Gastroesophageal sphincter (tissue), 4 donors: ENCODE results near the gene GPR62. TPM values are rescaled to one million over a fixed set of nuclear protein-coding genes. Genes with fewer than 3 reads are reported as not detected.

Source experiments
- ATAC-seq: fragments of 150-250 bp; one replicate; pipeline ENCODE4 v1.9.1; 2016; ENCODE audit warnings: mild to moderate bottlenecking, moderate library complexity
- H3K27ac ChIP-seq, 4 donors: fragments of 200-600 bp; sonication (generic) in 3 of 4; 1 replicate in 3 of 4; 2 replicates in 1 of 4; pipeline ENCODE4 v1.5.1; 2016 to 2019
- H3K27me3 ChIP-seq: fragments of 200-600 bp; sonication (generic); one replicate; pipeline ENCODE4 v1.5.1; 2019
- H3K36me3 ChIP-seq, 2 donors: fragments of 200-600 bp; sonication (generic); one replicate each; pipeline ENCODE4 v1.5.1; 2019; ENCODE audit warnings: control low read depth in 1 of 2
- H3K4me1 ChIP-seq, 3 donors: fragments of 200-600 bp; sonication (generic); 1 replicate in 2 of 3; 2 replicates in 1 of 3; pipeline ENCODE4 v1.5.1; 2016 to 2019; ENCODE audit warnings: control low read depth in 2 of 3
- H3K4me3 ChIP-seq, 2 donors: fragments of 200-600 bp; sonication (generic); one replicate each; pipeline ENCODE4 v1.5.1; 2019; ENCODE audit warnings: mild to moderate bottlenecking in 1 of 2, moderate library complexity in 1 of 2
- H3K9me3 ChIP-seq, 3 donors: fragments of 200-600 bp; sonication (generic); one replicate each; pipeline ENCODE4 v1.5.1; 2017 to 2019; ENCODE audit warnings: control low read depth in 2 of 3
- CTCF ChIP-seq, 4 experiments: fragments of 200-600 bp in 2 of 4; fragments of 450-650 bp in 2 of 4; sonication (generic) in 1 of 4; IDR thresholded peaks; one replicate each; pipeline ENCODE4 v1.5.1; 2017 to 2019; ENCODE audit warnings: antibody characterized with exemption in 4 of 4, mild to moderate bottlenecking in 2 of 4, moderate library complexity in 2 of 4
- EP300 ChIP-seq: sonication (generic); formaldehyde crosslinking; IDR thresholded peaks from one replicate; pipeline ENCODE4 v1.6.1; 2017; ENCODE audit warnings: antibody characterized with exemption, mild to moderate bottlenecking
- WGBS, 2 donors: methylation state at CpG; one replicate each; pipeline ENCODE4 v1.1.5; 2018; ENCODE audit warnings: low coverage in 1 of 2; 5-methylcytosine and 5-hydroxymethylcytosine counted together
- small RNA-seq, 4 donors: library from RNA; depleted of rRNA; stranded (forward); fragments of <200 nt; gene quantifications; one replicate each; pipeline ENCODE3, GENCODE V24; 2016
- total RNA-seq, 4 donors: library from RNA; depleted of rRNA; stranded (reverse); fragments of >200 nt; gene quantifications; one replicate each; pipeline ENCODE4 v1.1.0, GENCODE V29; 2016

Gene GPR62
- total RNA-seq, 4 donors from 2014 or later, result 0.31 TPM; not detected in 3

- no peaks in the 10 kb centered on the region for H3K9me3 ChIP-seq
- H3K4me1 ChIP-seq, result peaks cover 0 to 31% (median 12%) of the 10 kb centered on the region in 3 donors
- H3K27ac ChIP-seq, result no peak overlapping the region
- H3K27me3 ChIP-seq, result no peaks in the 10 kb centered on the region
- H3K36me3 ChIP-seq, result no peaks in the 10 kb centered on the region
- 20% methylated on average over 1 of the region's 6 CpGs; no CpG with 5 or more reads in 1 of the 2 donors for WGBS, 2 donors
- no peak for TF ChIP-seq EP300
- no peak for TF ChIP-seq CTCF (IDR thresholded peaks at IDR 0.05)
- ATAC-seq, result no peak
- no peak overlapping the region for H3K4me3 ChIP-seq
These were observed 51.6 kb downstream of the GPR62 start for GRCh38 chr3:52006820-52007133.

Small RNAs within 50 kb of the gene (small RNA-seq; reads per million reads assigned to genes)
- gene AC115284.1, result 0 reads per million in 4 donors

Other genes starting within 250 kb of the GPR62 start
- under 1 TPM in 2 of 4 donors, not detected in 2; 0.12 to 0.13 TPM for gene GRM2, start 248.3 kb upstream of the GPR62 start, total RNA-seq
- not detected for gene IQCF6, start 176.1 kb upstream of the GPR62 start, total RNA-seq
- gene IQCF2, start 93.8 kb upstream of the GPR62 start, total RNA-seq, result not detected
- not detected for gene IQCF5, start 79.8 kb upstream of the GPR62 start, total RNA-seq
- not detected for gene IQCF1, start 52.0 kb upstream of the GPR62 start, total RNA-seq
- 10 to 100 TPM in 2 of 4 donors, 1 to 10 TPM in 2; 5.3 to 14.8 (median 10.9) TPM for gene RRP9, start 13.5 kb upstream of the GPR62 start, total RNA-seq
- gene PARP3, start 13.0 kb upstream of the GPR62 start, total RNA-seq, result 10 to 100 TPM; 19.5 to 43.0 (median 22.8) TPM
- 100 to 1,000 TPM in 3 of 4 donors, 10 to 100 TPM in 1; 80.7 to 335 (median 186) TPM for gene PCBP4, start 12.1 kb downstream of the GPR62 start, total RNA-seq
- gene ABHD14B, start 18.7 kb downstream of the GPR62 start, total RNA-seq, result 10 to 100 TPM; 34.6 to 46.8 (median 45.1) TPM
- 10 to 100 TPM; 12.6 to 20.2 (median 13.8) TPM for gene ABHD14A, start 19.7 kb downstream of the GPR62 start, total RNA-seq
- gene ACY1, start 28.2 kb downstream of the GPR62 start, total RNA-seq, result 10 to 100 TPM; 10.6 to 21.4 (median 19.5) TPM
- 1,000 to 10,000 TPM in 3 of 4 donors, 100 to 1,000 TPM in 1; 775 to 1,945 (median 1,298) TPM for gene RPL29, start 40.5 kb downstream of the GPR62 start, total RNA-seq
- 10 to 100 TPM; 10.2 to 18.1 (median 14.7) TPM for gene DUSP7, start 101.2 kb downstream of the GPR62 start, total RNA-seq
- 1 to 10 TPM in 2 of 4 donors, under 1 TPM in 2; 0.73 to 1.7 (median 0.93) TPM for gene POC1A, start 199.0 kb downstream of the GPR62 start, total RNA-seq
- gene ALAS1, start 242.8 kb downstream of the GPR62 start, total RNA-seq, result 10 to 100 TPM; 30.0 to 50.8 (median 35.8) TPM